Posterior vena cava (tissue), 2 donors: ENCODE data around the gene RAPGEF2. TPM values are rescaled to one million over a fixed set of nuclear protein-coding genes. Genes with fewer than 3 reads are reported as not detected.
"Not testable (repeated sequence)": the region's sequence is repeated elsewhere in the genome, so short reads cannot be mapped to it uniquely, and the experiment has no call there.

Experiments
- DNase-seq: peaks from one replicate; pipeline ENCODE4 v3.0.0-alpha.2; 2020; ENCODE audit warnings: low spot score
- intact Hi-C, 2 donors: fragments of 100-400 bp; cut with DNase I; formaldehyde crosslinking; loops; one replicate each; pipeline versions ENCODE4 v1.14.1 to v1.14.2; 2022 to 2023
- total RNA-seq, 2 donors: library from RNA; stranded (reverse); fragmentation: NEBNext Ultra II Directional; extraction: Animal tissue kit (Norgen Biotek cat#: 25700); gene quantifications; one replicate each; pipeline ENCODE4 v1.2.1, GENCODE V29; 2021
- donor health status: DM: yes; HTN: yes; CAD: no.
- donor health status: DM: yes; HTN: yes; CAD: no.

RAPGEF2 gene
- total RNA-seq, 2 donors from 2014 or later, result 25.6 to 28.2 TPM

DNA sequence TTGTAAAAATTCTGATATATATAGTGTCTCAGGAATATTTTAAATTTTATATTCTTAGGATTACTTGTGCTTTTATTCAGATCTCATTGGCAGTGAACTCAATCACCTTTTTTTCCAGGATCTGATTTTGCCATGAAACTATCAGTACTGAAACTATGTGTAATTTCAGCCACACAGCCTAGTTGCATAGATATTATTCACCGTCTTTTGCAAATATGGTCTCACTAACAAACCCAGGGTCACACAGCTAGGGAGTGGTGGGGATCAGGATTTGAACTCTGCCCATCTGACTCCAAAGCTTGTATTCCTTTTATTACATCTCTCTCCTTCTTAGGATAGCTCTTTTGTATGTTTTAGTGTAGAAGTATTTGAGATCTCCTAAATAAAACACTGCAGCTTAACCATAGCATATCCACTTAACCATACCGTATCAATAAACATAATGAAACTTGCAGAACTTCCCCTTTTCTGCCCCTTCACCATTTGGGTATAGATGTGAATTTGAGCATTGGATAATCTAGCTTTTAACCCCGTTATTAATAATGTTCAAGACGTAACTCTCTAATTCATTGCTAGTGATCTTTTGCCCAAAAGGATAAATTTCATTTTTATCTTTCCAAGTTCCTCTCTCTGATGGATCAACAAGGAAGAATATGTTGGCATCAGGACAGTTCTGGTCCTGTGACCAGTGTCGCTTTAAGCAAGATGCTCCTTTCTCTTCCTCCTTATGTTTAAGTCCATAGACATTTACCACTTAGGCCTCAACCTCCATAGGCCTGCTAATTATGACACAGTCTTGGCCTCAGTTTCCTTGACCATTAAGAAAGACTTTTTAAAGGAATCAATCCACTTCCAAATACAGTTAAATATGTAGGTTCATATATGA is 74.6 kb downstream of the RAPGEF2 start:
- no peak for DNase-seq
- intact Hi-C loops, result loop anchor here in 1 of 2 donors (10.0 kb wide), 1 partner anchor 303 kb away; no protein-coding TSS in a partner anchor

DNA sequence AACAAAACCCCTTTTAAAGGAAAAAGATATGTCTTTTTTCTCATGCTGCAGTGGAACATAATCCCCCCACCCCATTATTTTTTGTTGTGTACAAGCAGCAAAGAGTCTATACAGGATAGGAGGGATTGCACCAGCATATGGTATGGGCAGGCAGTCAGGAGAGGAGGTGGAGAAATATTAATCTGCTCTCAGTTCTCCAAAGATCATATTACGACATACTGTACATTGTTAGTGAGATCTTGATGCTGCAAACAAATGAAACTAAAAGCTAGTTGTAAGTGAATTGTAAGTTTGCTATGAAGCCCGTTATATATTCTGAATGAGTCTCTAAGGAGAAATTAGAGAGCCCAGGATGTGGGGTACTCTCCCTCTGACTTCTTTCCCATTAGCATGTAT is 75.3 kb downstream of the RAPGEF2 start:
- DNase-seq, result no peak
- intact Hi-C loops, result loop anchor here in 1 of 2 donors (10.0 kb wide), 1 partner anchor 303 kb away; no protein-coding TSS in a partner anchor

- no peak for DNase-seq
- intact Hi-C loops, result loop anchor here in 1 of 2 donors (10.0 kb wide), 1 partner anchor 304 kb away; no protein-coding TSS in a partner anchor
These were observed 76.4 kb downstream of the RAPGEF2 start for GRCh38 chr4:159178979-159179969.

DNA sequence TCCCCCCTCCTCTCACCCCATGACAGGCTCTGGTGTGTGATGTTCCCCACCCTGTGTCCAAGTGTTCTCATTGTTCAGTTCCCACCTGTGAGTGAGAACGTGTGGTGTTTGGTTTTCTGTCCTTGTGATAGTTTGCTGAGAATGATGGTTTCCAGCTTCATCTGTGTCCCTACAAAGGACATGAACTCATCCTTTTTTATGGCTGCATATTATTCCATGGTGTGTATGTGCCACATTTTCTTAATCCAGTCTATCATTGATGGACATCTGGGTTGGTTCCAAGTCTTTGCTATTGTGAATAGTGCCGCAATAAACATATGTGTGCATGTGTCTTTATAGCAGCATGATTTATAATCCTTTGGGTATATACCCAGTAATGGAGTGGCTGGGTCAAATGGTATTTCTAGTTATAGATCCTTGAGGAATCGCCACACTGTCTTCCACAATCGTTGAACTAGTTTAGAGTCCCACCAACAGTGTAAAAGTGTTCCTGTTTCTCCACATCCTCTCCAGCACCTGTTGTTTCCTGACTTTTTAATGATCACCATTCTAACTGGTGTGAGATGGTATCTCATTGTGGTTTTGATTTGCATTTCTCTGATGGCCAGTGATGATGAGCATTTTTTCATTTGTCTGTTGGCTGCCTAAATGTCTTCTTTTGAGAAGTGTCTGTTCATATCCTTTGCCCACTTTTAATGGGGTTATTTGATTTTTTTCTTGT is 81.2 kb downstream of the RAPGEF2 start:
- intact Hi-C loops, DNase-seq: not testable (repeated sequence)

GRCh38 chr4:159185591-159186023 is 82.7 kb downstream of the RAPGEF2 start:
- intact Hi-C loops, result no loop called here

DNA sequence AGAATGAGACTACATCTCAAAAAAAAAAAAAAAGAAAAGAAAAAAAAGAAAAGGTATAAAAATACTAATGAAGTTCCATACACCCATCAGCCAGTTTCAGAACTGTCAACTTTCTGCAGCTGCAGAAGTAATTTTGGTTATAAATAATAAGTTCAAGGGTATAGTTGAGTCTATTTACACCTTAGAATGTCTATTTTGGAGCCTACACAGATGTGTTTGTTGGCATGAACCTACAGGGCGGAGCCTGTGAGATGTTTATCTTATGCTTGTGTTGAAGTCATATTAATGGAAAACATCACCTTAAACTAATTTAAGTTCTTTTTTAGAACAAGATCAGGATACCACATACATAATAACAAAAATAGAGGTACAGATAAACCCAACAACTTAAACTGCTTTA is 85.8 kb downstream of the RAPGEF2 start:
- intact Hi-C loops, result no loop called here
- DNase-seq, result no peak

More at GRCh38 chr4:159185591-159186023, 82.7 kb downstream of the RAPGEF2 start:
- no peak for DNase-seq

DNA sequence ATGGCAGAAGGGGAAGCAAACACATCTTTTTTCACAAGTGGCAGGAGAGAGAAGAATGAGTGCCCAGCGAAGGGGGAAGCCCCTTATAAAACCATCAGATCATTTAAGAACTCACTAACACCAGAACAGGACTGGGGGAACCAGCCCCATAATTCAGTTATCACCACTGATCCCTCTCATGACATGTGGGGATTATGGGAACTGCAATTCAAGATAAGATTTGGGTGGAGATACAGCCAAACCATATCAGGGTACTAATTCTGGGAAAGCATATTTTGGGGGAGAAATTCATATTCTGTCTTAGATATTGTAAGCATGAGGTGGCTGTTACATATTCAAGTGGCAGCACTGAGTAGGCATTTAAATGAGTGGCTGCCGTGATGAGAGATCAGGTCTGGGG is 87.8 kb downstream of the RAPGEF2 start:
- intact Hi-C loops, result no loop called here
- DNase-seq, result no peak

DNA sequence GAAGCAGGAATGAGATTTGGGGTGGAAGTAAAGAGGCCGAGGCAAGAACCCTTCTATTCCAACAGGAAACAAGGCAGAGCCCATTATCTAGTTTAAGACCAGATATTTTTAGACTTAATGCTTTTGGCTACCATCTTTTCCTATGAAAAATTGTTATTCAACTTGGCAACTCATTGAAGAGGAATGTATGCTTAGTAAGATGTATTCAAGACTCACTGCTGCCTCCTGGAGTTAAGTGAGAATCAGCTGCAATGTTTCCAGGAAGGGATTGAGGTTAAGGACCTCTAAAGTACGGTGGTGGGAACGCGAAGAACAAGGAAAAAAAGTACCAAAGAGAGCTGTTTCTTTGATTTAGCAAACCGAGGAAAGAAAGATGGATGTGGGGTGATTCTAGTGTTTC is 89.1 kb downstream of the RAPGEF2 start:
- DNase-seq, result no peak
- intact Hi-C loops, result no loop called here

- intact Hi-C loops, result no loop called here
- DNase-seq, result no peak
These were observed 90.3 kb downstream of the RAPGEF2 start for GRCh38 chr4:159193046-159193620.

DNA sequence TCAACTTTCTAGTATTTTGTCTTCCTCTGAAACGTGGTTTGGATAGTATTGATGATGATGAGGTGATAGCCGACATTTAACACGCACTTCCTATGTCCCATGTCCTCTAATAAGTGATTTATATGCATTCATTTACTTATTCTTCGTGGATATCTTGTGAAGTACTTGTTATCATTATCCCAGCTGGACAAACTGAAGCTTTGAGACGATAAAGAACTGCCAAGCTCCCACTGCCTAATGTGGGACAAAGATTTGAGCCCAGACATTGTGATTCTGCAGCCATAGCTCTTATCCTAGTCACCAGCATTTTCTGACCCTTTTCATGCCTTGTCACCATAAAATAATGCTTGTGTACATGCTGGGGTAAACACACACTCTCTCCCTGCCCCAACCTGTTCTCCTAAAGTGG is 92.5 kb downstream of the RAPGEF2 start:
- intact Hi-C loops, result no loop called here
- no peak for DNase-seq

DNA sequence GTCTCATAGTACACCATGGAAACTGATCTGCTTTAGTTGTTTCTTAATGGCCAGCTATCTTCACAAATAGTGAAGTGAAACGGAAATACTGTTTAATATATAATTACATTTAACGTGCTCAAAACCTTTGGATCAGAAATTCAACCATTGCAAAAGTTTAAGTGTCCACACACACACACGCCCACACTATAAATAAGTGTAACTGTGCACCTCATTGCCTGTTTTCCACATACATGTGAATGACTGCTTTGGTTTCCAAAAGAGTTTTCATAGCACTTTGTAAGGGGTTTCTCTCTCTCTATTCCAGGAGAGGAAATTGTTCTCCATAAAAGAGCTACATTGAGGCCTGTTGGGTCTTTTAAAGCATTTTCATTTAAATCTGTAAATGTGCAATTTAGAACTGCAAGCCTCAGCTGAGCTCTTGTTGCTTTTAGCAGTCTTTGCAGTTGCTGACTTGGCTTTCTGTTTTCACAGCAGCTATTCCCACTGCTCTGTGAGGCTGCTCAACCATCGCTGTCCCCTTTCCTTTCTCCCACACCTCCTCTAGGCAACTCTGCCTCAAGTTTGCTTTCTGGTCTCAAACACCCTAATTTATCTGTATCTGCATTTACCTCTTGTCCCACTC is 94.5 kb downstream of the RAPGEF2 start:
- DNase-seq, result no peak
- intact Hi-C loops, result no loop called here

GRCh38 chr4:159197885-159198269 is 95.0 kb downstream of the RAPGEF2 start:
- DNase-seq, result no peak
- intact Hi-C loops, result no loop called here

DNA sequence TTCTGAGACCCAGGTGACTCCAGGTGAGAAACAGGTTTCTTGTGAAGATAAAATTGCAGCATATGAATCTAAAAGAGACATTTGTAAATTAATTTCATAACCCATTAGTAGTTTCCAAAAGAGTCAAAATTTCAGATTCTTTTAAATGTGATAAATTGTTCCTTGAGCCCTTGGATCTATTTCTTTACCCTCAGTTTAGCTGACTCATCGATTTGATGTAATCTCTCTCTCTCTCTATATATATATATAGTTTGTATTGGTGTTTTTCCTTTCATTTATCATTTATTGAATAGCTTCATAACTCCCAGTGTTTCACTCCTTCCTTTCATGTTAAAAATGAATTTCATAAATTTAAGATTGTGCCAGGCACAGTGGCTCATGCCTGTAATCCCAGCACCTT is 96.9 kb downstream of the RAPGEF2 start:
- intact Hi-C loops, result loop anchor here in 1 of 2 donors (10.0 kb wide), 1 partner anchor 485 kb away; no protein-coding TSS in a partner anchor
- no peak for DNase-seq

DNA sequence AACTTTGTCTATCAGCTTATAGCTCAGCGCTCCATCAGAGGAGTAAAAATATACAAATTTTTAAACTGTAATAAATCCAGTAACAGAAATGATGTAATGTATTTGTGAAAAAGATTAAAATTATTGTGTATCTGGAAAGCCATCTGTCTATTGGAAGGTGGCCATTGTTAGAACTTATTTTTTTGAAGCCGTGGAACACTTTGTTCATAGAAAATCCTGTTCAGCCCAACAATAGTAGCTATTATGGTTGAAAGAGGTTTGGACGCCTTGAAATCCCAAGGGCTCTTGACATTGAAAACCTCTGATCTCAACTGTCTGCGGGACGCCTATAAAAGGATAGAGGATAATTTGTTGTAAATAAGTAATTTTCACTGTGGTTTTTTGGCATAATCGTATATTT is 98.3 kb downstream of the RAPGEF2 start:
- intact Hi-C loops, result loop anchor here in 1 of 2 donors (10.0 kb wide), 1 partner anchor 486 kb away; no protein-coding TSS in a partner anchor
- DNase-seq, result no peak

DNA sequence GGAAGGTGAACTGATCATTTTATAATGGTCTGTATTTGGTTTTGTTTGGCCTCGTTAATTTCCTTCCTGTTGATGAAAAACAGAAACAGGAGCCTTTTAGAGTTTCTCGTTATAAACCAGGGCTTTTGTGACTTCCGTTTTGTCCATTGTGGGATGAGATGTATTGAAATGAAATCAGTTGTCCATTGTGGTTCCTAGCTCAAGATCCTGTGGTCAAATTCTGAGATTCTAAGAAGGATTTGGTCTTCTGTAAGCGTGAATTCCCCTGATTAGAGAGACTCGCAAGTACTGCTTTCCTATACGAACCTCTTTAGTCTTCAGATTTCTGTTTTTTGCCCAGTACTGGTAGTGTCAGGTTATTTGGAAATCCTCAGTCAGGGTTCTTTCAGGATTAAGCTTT is 101.7 kb downstream of the RAPGEF2 start:
- intact Hi-C loops, result loop anchor here in 1 of 2 donors (10.0 kb wide), 1 partner anchor 490 kb away; no protein-coding TSS in a partner anchor
- no peak for DNase-seq

DNA sequence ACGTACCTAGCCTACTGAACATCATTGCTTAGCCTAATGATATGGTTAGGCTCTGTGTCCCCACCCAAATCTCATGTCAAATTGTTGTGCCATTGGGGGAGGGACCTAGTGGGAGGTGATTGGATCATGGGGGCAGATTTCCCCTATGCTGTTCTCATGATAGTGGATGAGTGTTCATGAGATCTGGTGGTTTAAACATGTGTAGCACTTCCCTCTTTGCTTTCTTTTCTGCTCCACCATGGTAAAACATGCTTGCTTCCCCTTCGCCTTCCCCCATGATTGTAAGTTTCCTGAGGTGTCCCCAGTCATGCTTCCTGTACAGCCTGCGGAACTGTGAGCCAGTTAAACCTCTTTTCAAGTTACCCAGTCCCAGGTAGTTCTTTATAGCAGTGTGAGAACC is 102.6 kb downstream of the RAPGEF2 start:
- DNase-seq, result no peak
- intact Hi-C loops, result loop anchor here in 1 of 2 donors (10.0 kb wide), 1 partner anchor 491 kb away; no protein-coding TSS in a partner anchor

DNA sequence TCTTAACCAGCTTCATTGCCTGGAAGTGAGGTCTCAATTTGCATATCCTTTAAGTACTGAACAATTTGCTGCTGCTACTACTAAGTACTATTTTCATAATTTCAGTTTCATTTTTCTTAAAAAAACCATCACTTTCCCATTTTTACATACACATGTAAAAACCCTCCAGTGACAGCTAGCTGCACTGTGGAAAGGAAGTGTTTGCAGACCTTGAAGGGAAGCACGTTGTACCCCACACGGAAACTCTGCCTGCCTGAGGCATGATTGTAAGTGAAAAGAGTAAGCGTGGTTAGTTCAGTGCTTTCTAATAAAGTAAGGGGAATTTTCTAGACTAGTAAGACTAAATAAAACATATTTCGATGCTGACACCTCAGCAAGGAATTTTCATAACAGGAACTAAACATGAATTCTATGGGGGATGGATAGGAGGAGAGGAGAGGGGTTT is 103.6 kb downstream of the RAPGEF2 start:
- no peak for DNase-seq
- intact Hi-C loops, result loop anchor here in 1 of 2 donors (10.0 kb wide), 1 partner anchor 492 kb away; no protein-coding TSS in a partner anchor

DNA sequence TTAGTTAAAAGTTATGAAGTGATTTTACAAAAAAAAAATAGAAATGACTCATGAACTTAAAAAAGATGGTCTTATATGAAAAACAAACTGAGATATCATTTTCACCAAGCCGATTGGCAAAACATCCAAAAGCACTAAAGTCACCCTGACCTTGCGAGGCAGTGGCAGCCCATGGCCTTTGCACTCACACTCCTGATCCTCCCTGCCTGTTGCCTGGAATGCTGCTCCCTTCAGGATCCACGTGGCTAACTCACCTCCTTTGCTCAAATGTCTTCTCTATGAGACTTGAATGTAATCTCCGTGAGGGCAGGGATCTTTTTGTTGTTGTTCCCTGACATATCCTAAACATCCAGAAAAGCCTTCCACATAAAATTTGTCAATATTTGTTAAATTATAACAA is 106.4 kb downstream of the RAPGEF2 start:
- intact Hi-C loops, result loop anchor here in 1 of 2 donors (10.0 kb wide), 1 partner anchor 494 kb away; no protein-coding TSS in a partner anchor
- DNase-seq, result no peak
